ENCODE results near the gene CYP27C1. TPM values are rescaled to one million over a fixed set of nuclear protein-coding genes. Genes with fewer than 3 reads are reported as not detected.

Gene CYP27C1, protein sequence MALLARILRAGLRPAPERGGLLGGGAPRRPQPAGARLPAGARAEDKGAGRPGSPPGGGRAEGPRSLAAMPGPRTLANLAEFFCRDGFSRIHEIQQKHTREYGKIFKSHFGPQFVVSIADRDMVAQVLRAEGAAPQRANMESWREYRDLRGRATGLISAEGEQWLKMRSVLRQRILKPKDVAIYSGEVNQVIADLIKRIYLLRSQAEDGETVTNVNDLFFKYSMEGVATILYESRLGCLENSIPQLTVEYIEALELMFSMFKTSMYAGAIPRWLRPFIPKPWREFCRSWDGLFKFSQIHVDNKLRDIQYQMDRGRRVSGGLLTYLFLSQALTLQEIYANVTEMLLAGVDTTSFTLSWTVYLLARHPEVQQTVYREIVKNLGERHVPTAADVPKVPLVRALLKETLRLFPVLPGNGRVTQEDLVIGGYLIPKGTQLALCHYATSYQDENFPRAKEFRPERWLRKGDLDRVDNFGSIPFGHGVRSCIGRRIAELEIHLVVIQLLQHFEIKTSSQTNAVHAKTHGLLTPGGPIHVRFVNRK
- total RNA-seq, result under 1 TPM in 1 of 4 donors, not detected in 3; 0.40 TPM

DNA sequence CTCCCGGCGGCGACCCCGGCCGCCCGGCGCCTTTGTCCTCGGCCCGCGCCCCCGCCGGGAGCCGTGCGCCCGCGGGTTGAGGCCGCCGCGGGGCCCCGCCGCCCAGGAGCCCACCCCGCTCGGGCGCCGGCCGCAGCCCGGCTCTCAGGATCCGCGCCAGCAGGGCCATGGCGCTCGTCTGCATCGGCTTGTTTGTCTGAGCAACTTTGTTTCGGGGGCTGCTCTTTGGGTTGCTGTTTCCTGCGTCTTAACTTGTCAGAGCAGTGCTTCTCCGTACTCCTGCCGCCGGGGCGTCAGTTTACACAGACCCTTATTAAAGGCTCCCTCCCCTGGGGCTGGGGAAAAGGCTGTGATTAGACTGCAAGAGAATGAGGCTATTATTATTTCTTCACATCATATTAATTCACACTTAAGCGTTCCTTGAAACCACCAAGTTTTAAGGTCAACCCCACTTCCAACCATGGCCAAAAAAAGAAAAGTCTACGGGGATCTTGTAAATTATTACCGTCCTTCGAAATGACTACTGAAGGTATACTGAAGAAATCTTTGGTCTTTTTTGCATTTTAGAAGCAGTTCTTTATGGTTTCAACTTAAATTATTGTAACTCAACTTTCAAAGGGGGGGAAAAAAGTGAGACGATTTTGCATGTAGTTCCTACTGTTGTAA lies at the start of gene CYP27C1:
TSS of gene CYP27C1 (minus strand) at position 198 of the 666 bp plus-strand sequence. CDS start at position 169, 29 bp downstream.
- Histone ChIP-seq H3K9me3 (no peaks in the 10 kb centered on the region), H3K4me1 (peaks cover 16 to 23% of the 10 kb centered on the region in 2 donors), H3K27ac (no peak within 1 kb of the TSS), H3K36me3 (no peaks in the 10 kb centered on the region), H3K4me3 (replicated peaks in 1 of 3) (peak within 1 kb of the TSS in 2 of 3 donors; percentile 10 to 38), H3K27me3 (peaks cover 7% of the 10 kb centered on the region)
- WGBS, 2 donors, result 12 to 15% methylated on average over 10 to 12 of the region's 43 CpGs
- peak; percentile 3 to 6 for DNase-seq
- TF ChIP-seq POLR2A (IDR thresholded peaks at IDR 0.05), result no peak
- TF ChIP-seq, protein P1, sequence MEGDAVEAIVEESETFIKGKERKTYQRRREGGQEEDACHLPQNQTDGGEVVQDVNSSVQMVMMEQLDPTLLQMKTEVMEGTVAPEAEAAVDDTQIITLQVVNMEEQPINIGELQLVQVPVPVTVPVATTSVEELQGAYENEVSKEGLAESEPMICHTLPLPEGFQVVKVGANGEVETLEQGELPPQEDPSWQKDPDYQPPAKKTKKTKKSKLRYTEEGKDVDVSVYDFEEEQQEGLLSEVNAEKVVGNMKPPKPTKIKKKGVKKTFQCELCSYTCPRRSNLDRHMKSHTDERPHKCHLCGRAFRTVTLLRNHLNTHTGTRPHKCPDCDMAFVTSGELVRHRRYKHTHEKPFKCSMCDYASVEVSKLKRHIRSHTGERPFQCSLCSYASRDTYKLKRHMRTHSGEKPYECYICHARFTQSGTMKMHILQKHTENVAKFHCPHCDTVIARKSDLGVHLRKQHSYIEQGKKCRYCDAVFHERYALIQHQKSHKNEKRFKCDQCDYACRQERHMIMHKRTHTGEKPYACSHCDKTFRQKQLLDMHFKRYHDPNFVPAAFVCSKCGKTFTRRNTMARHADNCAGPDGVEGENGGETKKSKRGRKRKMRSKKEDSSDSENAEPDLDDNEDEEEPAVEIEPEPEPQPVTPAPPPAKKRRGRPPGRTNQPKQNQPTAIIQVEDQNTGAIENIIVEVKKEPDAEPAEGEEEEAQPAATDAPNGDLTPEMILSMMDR (IDR thresholded peaks at IDR 0.05), result no peak
- intact Hi-C loops (cut with DNase I), result no loop called here

DNA sequence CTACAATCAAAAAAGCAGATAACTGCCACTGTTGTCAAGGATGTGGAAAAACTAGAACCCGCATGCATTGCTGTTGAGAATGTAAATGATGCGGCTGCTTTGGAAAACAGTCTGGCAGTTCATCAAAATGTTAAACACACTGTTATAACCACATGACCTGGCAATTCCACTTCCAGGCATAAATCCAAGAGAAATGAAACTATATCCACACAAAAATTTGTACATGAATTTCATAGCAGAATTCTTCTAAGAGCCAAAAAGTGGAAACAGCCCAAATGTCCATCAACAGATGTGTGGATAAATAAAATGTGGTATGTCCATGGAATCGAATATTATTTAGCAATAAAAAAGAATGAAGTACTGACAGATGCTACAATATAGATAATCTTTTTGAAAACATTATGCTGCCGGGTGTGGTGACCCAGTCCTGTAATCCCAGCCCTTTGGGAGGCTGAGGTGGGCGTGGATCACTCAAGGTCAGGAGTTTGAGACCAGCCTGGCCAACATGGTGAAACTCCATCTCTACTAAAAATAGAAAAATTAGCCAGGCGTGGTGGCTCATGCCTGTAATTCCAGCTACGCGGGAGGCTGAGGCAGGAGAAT lies 41.8 kb upstream of the CYP27C1 start:
- H3K27ac ChIP-seq, result no peak overlapping the region
- H3K27me3 ChIP-seq, result no peaks in the 10 kb centered on the region
- no peak for DNase-seq
- no peaks in the 10 kb centered on the region for H3K9me3 ChIP-seq
- no peaks in the 10 kb centered on the region for H3K4me1 ChIP-seq
- TF ChIP-seq, protein P1 (IDR thresholded peaks at IDR 0.05), result no peak
- no peak for TF ChIP-seq POLR2A (IDR thresholded peaks at IDR 0.05)
- peaks cover 29 to 41% of the 10 kb centered on the region in 2 donors for H3K36me3 ChIP-seq
- intact Hi-C loops (cut with DNase I), result no loop called here
- no peak overlapping the region for H3K4me3 ChIP-seq (replicated peaks in 1 of 3)
- 91% methylated on average over 8 of the region's 8 CpGs for WGBS, 2 donors

DNA sequence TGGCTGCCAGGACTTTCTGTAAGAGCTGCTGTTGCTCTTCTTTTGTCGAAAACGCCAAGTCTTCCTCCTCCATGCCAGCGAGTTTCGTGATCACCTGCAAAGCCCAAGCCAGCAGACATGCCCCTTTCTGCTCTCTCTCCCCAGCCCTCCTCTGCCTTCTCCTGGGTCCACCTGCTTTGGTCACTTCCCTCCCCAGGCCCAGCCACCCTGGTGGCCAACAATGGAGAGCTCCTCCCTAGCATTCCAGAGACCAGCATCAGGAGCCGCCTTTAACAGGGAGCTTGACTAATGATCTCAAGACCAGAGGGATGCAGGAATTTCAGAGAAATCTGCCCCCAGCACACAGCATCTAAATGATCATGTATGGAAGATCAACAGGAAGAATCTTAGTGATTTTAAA lies 39.3 kb upstream of the CYP27C1 start:
- TF ChIP-seq, protein P1 (IDR thresholded peaks at IDR 0.05), result no peak
- TF ChIP-seq POLR2A (IDR thresholded peaks at IDR 0.05), result no peak
- H3K27ac ChIP-seq, result no peak overlapping the region
- H3K4me3 ChIP-seq (replicated peaks in 1 of 3), result no peak overlapping the region
- no peaks in the 10 kb centered on the region for H3K27me3 ChIP-seq
- intact Hi-C loops (cut with DNase I), result no loop called here
- no peak for DNase-seq
- no peaks in the 10 kb centered on the region for H3K4me1 ChIP-seq
- 94 to 97% methylated on average over 5 of the region's 5 CpGs for WGBS, 2 donors
- H3K36me3 ChIP-seq, result peaks cover 34 to 48% of the 10 kb centered on the region in 2 donors
- H3K9me3 ChIP-seq, result no peaks in the 10 kb centered on the region

DNA sequence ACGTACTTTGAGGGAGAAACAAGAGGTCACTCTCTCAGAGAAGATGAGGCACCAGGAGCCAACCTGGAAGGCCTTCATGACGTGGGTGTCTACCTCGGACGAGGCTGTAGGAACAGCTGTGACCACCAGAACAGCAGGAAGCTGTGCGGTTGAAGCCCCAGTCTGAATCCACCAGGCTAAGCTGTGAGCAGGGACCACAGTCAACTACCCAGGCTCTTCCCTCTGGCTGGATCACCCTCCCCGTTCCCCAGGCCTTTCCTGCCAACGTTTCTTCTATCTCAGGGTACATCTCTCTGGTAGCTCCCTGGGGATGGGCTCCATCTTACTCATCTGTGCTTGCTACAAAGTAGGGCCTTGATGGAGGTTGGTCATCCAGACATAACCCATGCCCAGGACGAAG lies 36.8 kb upstream of the CYP27C1 start:
- TF ChIP-seq, protein P1 (IDR thresholded peaks at IDR 0.05), result no peak
- no peak for TF ChIP-seq POLR2A (IDR thresholded peaks at IDR 0.05)
- Histone ChIP-seq H3K27ac (no peak overlapping the region), H3K4me3 (replicated peaks in 1 of 3) (no peak overlapping the region), H3K4me1 (no peaks in the 10 kb centered on the region), H3K36me3 (peaks cover 34 to 48% of the 10 kb centered on the region in 2 donors), H3K9me3 (no peaks in the 10 kb centered on the region), H3K27me3 (no peaks in the 10 kb centered on the region)
- intact Hi-C loops (cut with DNase I), result no loop called here
- 75 to 87% methylated on average over 8 of the region's 8 CpGs for WGBS, 2 donors
- no peak for DNase-seq

Measured in thyroid gland (tissue), 4 donors.